Colonic mucosa (tissue), 4 donors: ENCODE measurements around the gene ELAVL3. TPM values are rescaled to one million over a fixed set of nuclear protein-coding genes. Genes with fewer than 3 reads are reported as not detected.

Experiments used
- DNase-seq: peaks from one replicate; pipeline ENCODE4 v3.0.0-alpha.2; 2020
- H3K27ac ChIP-seq: fragments of 200-600 bp; one replicate; pipeline ENCODE4 v1.8.0; 2021
- H3K27me3 ChIP-seq: fragments of 200-600 bp; one replicate; pipeline ENCODE4 v1.8.0; 2021
- H3K36me3 ChIP-seq: fragments of 200-600 bp; one replicate; pipeline ENCODE4 v1.8.0; 2021
- H3K4me1 ChIP-seq: fragments of 200-600 bp; one replicate; pipeline ENCODE4 v1.8.0; 2021; ENCODE audit warnings: mild to moderate bottlenecking
- H3K4me3 ChIP-seq: fragments of 200-600 bp; one replicate; pipeline ENCODE4 v1.8.0; 2021
- H3K9ac ChIP-seq, 2 donors: one replicate each; pipeline ENCODE4 v1.7.0; 2013; ENCODE audit warnings: control low read depth in 2 of 2, low read depth in 2 of 2, low read length in 2 of 2
- H3K9me3 ChIP-seq: fragments of 200-600 bp; one replicate; pipeline ENCODE4 v1.8.0; 2021
- intact Hi-C: fragments of 100-400 bp; cut with DNase I; formaldehyde crosslinking; loops from one replicate; pipeline ENCODE4 v1.14.1; 2022
- total RNA-seq, 2 donors: library from RNA; stranded (reverse); fragmentation: NEBNext Ultra II Directional in 1 of 2; extraction: Animal tissue kit (Norgen Biotek cat#: 25700) in 1 of 2; gene quantifications; one replicate each; pipeline ENCODE4 v1.2.1, GENCODE V29; 2021
- TF ChIP-seq, protein P1 (sequence below): fragments of 200-600 bp; IDR thresholded peaks from one replicate; pipeline ENCODE4 v1.8.0; 2022; ENCODE audit warnings: antibody characterized with exemption, mild to moderate bottlenecking
- donor health status: healthy.
- donor health status: DM: no; HTN: no; CAD: no.
- donor health status: DM: no; HTN: no; CAD: no.

Gene ELAVL3
- total RNA-seq, 2 donors from 2014 or later: 0.25 to 0.50 TPM

DNA sequence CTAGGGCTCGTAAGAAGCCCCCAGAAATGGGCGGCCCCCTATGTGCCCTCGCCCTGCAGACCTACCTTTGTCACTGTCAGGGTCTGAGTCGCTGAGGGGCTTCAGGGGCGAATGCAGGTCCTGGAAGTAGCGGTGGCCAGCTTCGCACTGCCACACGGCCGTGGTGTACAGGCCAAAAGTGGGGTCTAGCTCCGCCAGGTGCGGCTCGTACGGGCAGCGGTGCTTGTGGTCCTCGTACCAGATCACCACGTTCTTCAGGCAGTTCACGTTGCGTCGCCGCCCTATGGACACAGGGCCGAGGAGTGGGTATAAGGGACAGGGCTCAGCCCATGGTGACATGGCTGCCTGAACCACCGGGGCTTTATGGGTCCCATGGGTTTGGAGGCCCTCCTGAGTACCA lies 15.0 kb upstream of the ELAVL3 start:
- Histone ChIP-seq H3K4me3 (no peak overlapping the region), H3K9me3 (no peaks in the 10 kb centered on the region), H3K27me3 (no peaks in the 10 kb centered on the region), H3K36me3 (peaks cover 5% of the 10 kb centered on the region), H3K27ac (no peak overlapping the region), H3K9ac (no peak overlapping the region), H3K4me1 (no peaks in the 10 kb centered on the region)
- intact Hi-C loops: loop anchor here (5.0 kb wide), 1 partner anchor 91 kb away; no protein-coding TSS in a partner anchor
- TF ChIP-seq, protein P1, sequence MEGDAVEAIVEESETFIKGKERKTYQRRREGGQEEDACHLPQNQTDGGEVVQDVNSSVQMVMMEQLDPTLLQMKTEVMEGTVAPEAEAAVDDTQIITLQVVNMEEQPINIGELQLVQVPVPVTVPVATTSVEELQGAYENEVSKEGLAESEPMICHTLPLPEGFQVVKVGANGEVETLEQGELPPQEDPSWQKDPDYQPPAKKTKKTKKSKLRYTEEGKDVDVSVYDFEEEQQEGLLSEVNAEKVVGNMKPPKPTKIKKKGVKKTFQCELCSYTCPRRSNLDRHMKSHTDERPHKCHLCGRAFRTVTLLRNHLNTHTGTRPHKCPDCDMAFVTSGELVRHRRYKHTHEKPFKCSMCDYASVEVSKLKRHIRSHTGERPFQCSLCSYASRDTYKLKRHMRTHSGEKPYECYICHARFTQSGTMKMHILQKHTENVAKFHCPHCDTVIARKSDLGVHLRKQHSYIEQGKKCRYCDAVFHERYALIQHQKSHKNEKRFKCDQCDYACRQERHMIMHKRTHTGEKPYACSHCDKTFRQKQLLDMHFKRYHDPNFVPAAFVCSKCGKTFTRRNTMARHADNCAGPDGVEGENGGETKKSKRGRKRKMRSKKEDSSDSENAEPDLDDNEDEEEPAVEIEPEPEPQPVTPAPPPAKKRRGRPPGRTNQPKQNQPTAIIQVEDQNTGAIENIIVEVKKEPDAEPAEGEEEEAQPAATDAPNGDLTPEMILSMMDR: no peak
- no peak for DNase-seq

- no peak for DNase-seq
- H3K4me3 ChIP-seq: no peak overlapping the region
- H3K4me1 ChIP-seq: no peaks in the 10 kb centered on the region
- no peak overlapping the region for H3K9ac ChIP-seq
- intact Hi-C loops: loop anchor here (5.0 kb wide), 1 partner anchor 92 kb away; no protein-coding TSS in a partner anchor
- H3K27me3 ChIP-seq: no peaks in the 10 kb centered on the region
- no peak overlapping the region for H3K27ac ChIP-seq
- H3K36me3 ChIP-seq: peaks cover 5% of the 10 kb centered on the region
- H3K9me3 ChIP-seq: no peaks in the 10 kb centered on the region
- TF ChIP-seq, protein P1: no peak
These were observed 14.6 kb upstream of the ELAVL3 start for GRCh38 chr19:11495481-11495880.

DNA sequence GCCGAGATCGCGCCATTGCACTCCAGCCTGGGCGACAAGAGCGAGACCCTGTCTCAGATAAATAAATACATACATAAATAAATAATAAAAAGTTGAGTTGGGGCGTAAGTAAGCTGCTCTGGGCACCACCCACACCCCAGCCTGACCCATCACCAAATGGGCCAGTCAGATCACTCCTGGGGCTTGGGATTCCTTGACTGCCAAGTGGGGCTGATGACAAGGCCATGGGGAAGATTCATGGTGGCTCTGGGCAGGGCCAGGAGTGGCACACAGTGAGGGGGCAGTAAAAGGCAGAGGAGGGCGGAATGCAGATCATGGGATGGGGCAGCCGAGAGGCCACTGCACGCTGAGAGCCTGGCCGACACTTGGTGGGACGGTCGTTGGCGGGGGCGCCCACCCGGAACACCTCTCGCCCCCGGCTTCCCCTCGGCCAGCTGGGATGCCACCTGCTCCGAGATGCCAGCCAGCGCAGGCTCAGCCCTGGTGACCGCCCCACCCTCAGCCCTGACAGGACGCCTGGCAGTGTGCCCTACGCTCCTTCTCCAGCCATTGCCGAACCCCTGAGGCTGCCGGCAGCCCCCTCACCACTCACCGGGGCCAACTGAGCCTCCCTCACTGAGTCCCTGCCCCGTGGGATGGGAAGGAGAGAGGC lies 13.9 kb upstream of the ELAVL3 start:
- Histone ChIP-seq H3K27me3 (no peaks in the 10 kb centered on the region), H3K9ac (no peak overlapping the region), H3K4me3 (no peak overlapping the region), H3K4me1 (no peaks in the 10 kb centered on the region), H3K27ac (no peak overlapping the region), H3K9me3 (no peaks in the 10 kb centered on the region), H3K36me3 (peaks cover 5% of the 10 kb centered on the region)
- intact Hi-C loops: loop anchor here (5.0 kb wide), 1 partner anchor 93 kb away; no protein-coding TSS in a partner anchor
- DNase-seq: no peak
- TF ChIP-seq, protein P1: no peak

DNA sequence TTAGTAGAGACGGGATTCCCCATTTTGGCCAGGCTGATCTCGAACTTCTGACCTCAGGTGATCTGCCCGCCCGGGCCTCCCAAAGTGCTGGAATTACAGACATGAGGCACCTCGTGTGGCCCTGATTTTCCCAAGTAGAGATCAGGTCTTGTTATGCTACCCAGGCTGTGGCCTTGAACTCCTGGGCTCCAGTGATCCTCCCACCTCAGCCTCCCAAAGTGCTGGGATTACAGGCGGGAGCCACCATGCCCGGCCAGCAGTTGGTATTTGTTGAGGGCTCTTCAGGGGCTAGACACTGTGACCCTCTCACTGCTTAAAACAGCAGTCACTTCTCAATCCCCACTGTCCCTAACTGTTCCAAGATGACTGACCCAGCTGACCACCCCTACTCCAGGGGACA lies 8.5 kb upstream of the ELAVL3 start:
- Histone ChIP-seq H3K9me3 (no peaks in the 10 kb centered on the region), H3K4me3 (no peak overlapping the region), H3K4me1 (no peaks in the 10 kb centered on the region), H3K27me3 (no peaks in the 10 kb centered on the region), H3K36me3 (no peaks in the 10 kb centered on the region), H3K27ac (no peak overlapping the region), H3K9ac (no peak overlapping the region)
- no peak for DNase-seq
- TF ChIP-seq, protein P1: no peak
- intact Hi-C loops: no loop called here

GRCh38 chr19:11486661-11487503 lies 6.0 kb upstream of the ELAVL3 start:
- no peaks in the 10 kb centered on the region for H3K9me3 ChIP-seq
- intact Hi-C loops: no loop called here
- no peak overlapping the region for H3K27ac ChIP-seq
- no peak overlapping the region for H3K4me3 ChIP-seq
- H3K27me3 ChIP-seq: peaks cover 12% of the 10 kb centered on the region
- H3K36me3 ChIP-seq: no peaks in the 10 kb centered on the region
- peaks cover 11% of the 10 kb centered on the region for H3K4me1 ChIP-seq
- TF ChIP-seq, protein P1: no peak
- no peak for DNase-seq
- H3K9ac ChIP-seq: no peak overlapping the region
